ENCODE data around the gene SLC25A48. TPM values are rescaled to one million over a fixed set of nuclear protein-coding genes. Genes with fewer than 3 reads are reported as not detected.
"Not testable (repeated sequence)": the region's sequence is repeated elsewhere in the genome, so short reads cannot be mapped to it uniquely, and the experiment has no call there.

SLC25A48 gene
- total RNA-seq, 2 experiments from 2014 or later: not detected

DNA sequence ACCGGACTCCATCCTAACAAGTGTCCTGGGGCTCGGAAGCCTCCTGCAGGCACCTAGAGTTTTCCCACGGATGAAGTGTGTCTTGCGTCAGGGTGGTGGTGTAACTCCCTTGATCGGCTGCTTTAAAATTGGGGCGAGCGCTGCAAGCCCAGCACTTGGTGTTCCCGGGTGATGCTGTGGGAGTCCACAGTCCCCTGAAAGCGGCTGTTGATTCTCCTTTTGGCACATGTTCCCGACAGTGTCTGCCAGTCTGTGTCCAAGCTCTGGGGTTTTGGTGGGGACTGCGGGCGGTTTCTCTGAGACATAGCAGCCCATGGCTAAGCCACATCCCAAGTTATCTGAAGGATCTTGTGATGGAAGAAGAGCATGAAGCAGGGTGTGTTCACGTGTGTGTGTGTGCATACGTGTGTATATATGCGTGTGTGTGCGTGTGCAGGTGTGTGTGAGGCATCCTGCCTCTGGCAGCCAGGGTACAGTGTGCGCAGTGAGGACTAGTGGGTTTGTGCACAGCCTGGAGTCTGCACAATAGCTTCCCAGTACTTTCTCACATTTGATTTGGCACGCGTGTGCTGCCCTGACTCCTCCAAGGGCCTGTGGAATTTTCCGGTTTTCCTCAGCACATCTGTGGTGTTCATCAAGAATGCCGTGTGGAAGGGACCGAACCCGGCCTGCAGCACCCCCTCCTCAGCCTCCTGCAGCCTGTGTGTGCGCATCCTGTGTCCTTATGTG lies 16.9 kb downstream of the SLC25A48 start:
- H3K27me3 Mint-ChIP-seq: peaks cover 6% of the 10 kb centered on the region
- CTCF ChIA-PET: no interaction called here
- no peaks in the 10 kb centered on the region for H3K36me3 Mint-ChIP-seq (ENCODE audit: low read depth)
- POLR2A ChIA-PET: no interaction called here
- no peaks in the 10 kb centered on the region for H3K4me1 Mint-ChIP-seq
- DNase-seq: no peak
- H3K9me3 Mint-ChIP-seq: no peaks in the 10 kb centered on the region
- no peak overlapping the region for H3K4me3 Mint-ChIP-seq
- no peak overlapping the region for H3K27ac Mint-ChIP-seq

DNA sequence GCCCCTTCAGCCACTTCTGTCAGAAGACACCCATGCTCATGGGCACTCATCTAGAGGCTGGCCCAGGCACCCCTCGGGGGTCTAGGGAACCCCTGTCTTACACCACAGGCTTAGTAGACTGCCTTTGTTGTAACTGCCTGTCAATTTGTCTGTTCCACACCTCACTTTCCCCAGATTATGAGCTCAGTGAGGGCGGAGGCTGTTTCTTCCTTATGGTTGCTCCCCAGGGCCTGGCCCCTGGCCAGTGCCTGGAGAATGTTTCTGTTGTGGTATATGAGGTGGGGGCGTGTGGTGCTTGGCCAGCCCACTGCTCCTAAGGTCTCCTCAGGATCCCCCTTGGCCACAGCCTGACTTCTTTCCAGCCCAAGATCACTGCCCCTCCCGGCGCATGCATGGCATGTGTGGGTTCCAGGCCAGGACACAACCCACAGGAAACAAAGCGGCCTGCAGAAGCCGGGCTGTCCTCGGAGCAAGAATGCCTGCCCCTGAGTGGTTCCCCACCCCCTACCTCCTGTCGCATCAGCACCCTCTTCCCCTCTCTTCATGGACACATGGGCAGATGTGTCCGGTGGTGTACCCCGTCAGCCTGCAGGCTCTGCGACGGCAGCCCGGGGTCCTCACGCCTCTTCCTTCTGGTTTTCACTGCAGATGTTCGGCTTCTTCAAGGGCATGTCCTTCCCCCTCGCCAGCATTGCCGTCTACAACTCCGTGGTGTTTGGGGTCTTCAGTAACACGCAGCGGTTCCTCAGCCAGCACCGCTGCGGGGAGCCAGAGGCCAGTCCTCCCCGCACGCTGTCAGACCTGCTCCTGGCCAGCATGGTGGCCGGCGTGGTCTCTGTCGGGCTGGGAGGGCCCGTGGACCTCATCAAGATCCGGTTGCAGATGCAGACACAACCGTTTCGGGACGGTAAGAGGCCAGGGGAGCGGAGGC lies 17.7 kb downstream of the SLC25A48 start:
- CTCF ChIA-PET: no interaction called here
- Mint-ChIP-seq H3K27me3 (peaks cover 6% of the 10 kb centered on the region), H3K27ac (no peak overlapping the region), H3K36me3 (ENCODE audit: low read depth) (no peaks in the 10 kb centered on the region), H3K4me1 (no peaks in the 10 kb centered on the region), H3K4me3 (no peak overlapping the region), H3K9me3 (no peaks in the 10 kb centered on the region)
- POLR2A ChIA-PET: no interaction called here
- DNase-seq: no peak

DNA sequence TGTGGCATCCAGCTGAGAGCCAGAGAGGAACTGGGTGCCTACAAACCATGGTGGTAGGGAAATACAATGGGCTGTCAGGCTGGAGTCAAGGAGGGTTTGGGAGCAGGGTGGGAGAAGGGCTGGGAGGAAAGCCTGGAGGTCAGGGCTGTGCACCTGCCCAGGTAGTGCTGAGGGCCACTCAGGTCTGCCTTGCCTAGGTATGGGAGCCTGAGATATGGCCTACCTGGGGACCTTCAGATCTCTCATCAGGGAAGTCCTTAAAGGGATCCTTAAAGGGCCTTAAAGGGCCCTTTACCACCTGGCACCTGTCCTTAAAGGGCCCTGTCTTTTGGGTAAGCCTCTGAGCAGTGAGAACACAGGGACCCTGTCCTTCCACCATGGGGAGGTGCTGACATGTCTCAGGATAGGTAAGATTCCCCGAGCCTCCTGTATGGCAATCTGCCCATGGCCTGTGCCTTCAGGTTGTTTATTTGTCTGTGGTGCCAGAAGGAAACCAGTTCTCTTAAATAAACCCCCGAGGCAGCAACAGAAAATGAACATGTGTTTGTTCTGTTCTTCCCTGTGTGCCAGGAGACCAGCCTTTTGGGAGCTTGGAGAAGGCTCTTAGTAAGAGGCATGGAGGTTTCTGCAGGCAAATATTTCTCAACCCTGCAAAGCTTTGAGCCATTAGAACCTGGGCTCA lies 23.3 kb downstream of the SLC25A48 start:
- Mint-ChIP-seq H3K4me3 (no peak overlapping the region), H3K4me1 (no peaks in the 10 kb centered on the region), H3K27me3 (peaks cover 6% of the 10 kb centered on the region), H3K9me3 (no peaks in the 10 kb centered on the region), H3K27ac (no peak overlapping the region), H3K36me3 (ENCODE audit: low read depth) (no peaks in the 10 kb centered on the region)
- ChIA-PET CTCF (no interaction called here), POLR2A (no interaction called here)
- no peak for DNase-seq

DNA sequence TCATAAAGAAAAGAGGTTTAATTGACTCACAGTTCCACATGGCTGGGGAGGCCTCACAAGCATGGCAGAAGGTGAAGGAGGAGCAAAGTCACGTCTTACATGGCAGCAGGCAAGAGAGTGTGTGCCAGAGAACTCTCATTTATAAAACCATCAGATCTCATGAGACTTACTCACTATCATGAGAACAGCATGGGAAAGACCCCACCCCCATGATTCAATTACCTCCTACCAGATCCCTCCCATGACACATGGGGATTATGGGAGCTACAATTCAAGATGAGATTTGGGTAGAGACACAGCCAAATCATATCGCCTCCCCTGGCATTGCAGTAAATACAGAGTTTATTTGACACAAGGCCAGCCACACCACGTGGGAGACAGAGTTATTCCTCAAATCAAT lies 24.7 kb downstream of the SLC25A48 start:
- H3K4me3 Mint-ChIP-seq; CTCF ChIA-PET; H3K9me3 Mint-ChIP-seq; H3K36me3 Mint-ChIP-seq (ENCODE audit: low read depth); POLR2A ChIA-PET; H3K27ac Mint-ChIP-seq; DNase-seq; H3K27me3 Mint-ChIP-seq; H3K4me1 Mint-ChIP-seq: not testable (repeated sequence)

- no peak overlapping the region for H3K4me3 Mint-ChIP-seq
- H3K27ac Mint-ChIP-seq: no peak overlapping the region
- peaks cover 5% of the 10 kb centered on the region for H3K27me3 Mint-ChIP-seq
- H3K4me1 Mint-ChIP-seq: no peaks in the 10 kb centered on the region
- H3K9me3 Mint-ChIP-seq: no peaks in the 10 kb centered on the region
- ChIA-PET POLR2A (no interaction called here), CTCF (no interaction called here)
- DNase-seq: no peak
- H3K36me3 Mint-ChIP-seq (ENCODE audit: low read depth): no peaks in the 10 kb centered on the region
These were observed 25.2 kb downstream of the SLC25A48 start for GRCh38 chr5:135859641-135860040.

GRCh38 chr5:135861641-135862040 lies 27.2 kb downstream of the SLC25A48 start:
- Mint-ChIP-seq H3K36me3 (ENCODE audit: low read depth) (no peaks in the 10 kb centered on the region), H3K4me1 (no peaks in the 10 kb centered on the region), H3K9me3 (no peaks in the 10 kb centered on the region), H3K27me3 (no peaks in the 10 kb centered on the region), H3K27ac (no peak overlapping the region), H3K4me3 (no peak overlapping the region)
- ChIA-PET CTCF (no interaction called here), POLR2A (no interaction called here)
- DNase-seq: no peak

- no peaks in the 10 kb centered on the region for H3K4me1 Mint-ChIP-seq
- DNase-seq: no peak
- no peak overlapping the region for H3K27ac Mint-ChIP-seq
- no peaks in the 10 kb centered on the region for H3K27me3 Mint-ChIP-seq
- ChIA-PET POLR2A (no interaction called here), CTCF (no interaction called here)
- no peaks in the 10 kb centered on the region for H3K9me3 Mint-ChIP-seq
- H3K4me3 Mint-ChIP-seq: no peak overlapping the region
- no peaks in the 10 kb centered on the region for H3K36me3 Mint-ChIP-seq (ENCODE audit: low read depth)
These were observed 27.6 kb downstream of the SLC25A48 start for GRCh38 chr5:135862086-135862485.

- no peaks in the 10 kb centered on the region for H3K9me3 Mint-ChIP-seq
- H3K4me1 Mint-ChIP-seq: no peaks in the 10 kb centered on the region
- no peak for DNase-seq
- H3K27ac Mint-ChIP-seq: no peak overlapping the region
- H3K27me3 Mint-ChIP-seq: no peaks in the 10 kb centered on the region
- CTCF ChIA-PET: no interaction called here
- POLR2A ChIA-PET: no interaction called here
- no peak overlapping the region for H3K4me3 Mint-ChIP-seq
- H3K36me3 Mint-ChIP-seq (ENCODE audit: low read depth): no peaks in the 10 kb centered on the region
These were observed 28.3 kb downstream of the SLC25A48 start for GRCh38 chr5:135862744-135863143.

- H3K4me3 Mint-ChIP-seq: no peak overlapping the region
- POLR2A ChIA-PET: no interaction called here
- H3K4me1 Mint-ChIP-seq: no peaks in the 10 kb centered on the region
- no peak overlapping the region for H3K27ac Mint-ChIP-seq
- H3K9me3 Mint-ChIP-seq: no peaks in the 10 kb centered on the region
- H3K36me3 Mint-ChIP-seq (ENCODE audit: low read depth): no peaks in the 10 kb centered on the region
- CTCF ChIA-PET: no interaction called here
- peaks cover 2% of the 10 kb centered on the region for H3K27me3 Mint-ChIP-seq
- no peak for DNase-seq
These were observed 30.3 kb downstream of the SLC25A48 start for GRCh38 chr5:135864503-135865435.

DNA sequence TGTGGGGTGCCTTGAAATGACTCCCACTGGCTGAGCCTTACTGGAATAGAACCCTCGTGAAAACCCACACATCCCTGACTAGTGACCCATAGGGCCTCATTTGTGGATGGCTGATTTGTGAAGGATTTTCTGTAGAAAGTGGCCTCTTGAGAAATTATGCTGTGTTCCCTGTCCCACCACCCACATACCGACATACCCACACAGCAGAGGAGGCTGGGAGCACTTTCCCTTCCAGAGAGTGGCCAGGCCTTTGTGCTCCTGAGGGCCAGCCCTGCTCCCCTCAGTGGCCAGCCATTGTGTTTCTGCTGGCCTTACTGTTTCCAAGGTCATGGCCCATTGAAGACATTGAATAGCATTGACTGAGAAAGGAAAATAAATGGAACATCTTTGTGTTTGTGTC lies 31.6 kb downstream of the SLC25A48 start:
- Mint-ChIP-seq H3K36me3 (ENCODE audit: low read depth) (no peaks in the 10 kb centered on the region), H3K9me3 (no peaks in the 10 kb centered on the region), H3K27me3 (peaks cover 5% of the 10 kb centered on the region), H3K27ac (no peak overlapping the region), H3K4me3 (no peak overlapping the region), H3K4me1 (no peaks in the 10 kb centered on the region)
- ChIA-PET CTCF (no interaction called here), POLR2A (no interaction called here)
- DNase-seq: no peak

- Mint-ChIP-seq H3K4me3 (no peak overlapping the region), H3K9me3 (no peaks in the 10 kb centered on the region), H3K27me3 (peaks cover 9% of the 10 kb centered on the region), H3K36me3 (ENCODE audit: low read depth) (no peaks in the 10 kb centered on the region), H3K4me1 (no peaks in the 10 kb centered on the region), H3K27ac (no peak overlapping the region)
- DNase-seq: no peak
- ChIA-PET POLR2A (no interaction called here), CTCF (no interaction called here)
These were observed 33.1 kb downstream of the SLC25A48 start for GRCh38 chr5:135867599-135867998.

DNA sequence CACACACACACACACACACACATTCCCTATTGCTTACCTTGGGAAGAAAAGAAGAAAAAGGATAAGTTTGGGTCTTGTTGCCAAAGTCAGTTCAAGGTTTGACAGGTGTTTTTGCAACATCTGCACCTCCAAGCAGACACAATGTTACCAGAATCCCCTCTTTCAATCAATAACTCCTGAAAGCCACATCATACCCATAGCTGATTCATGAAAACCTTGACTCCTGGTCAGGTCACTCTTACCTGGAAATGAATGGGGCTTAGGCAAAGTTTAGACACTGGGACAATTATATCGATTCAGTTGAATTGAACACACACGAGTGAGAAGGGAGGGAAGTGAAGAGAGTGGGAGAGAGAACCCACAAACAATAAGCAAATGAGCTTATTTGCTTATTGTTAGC lies 34.2 kb downstream of the SLC25A48 start:
- ChIA-PET CTCF (no interaction called here), POLR2A (no interaction called here)
- H3K36me3 Mint-ChIP-seq (ENCODE audit: low read depth): no peaks in the 10 kb centered on the region
- H3K27me3 Mint-ChIP-seq: peaks cover 10% of the 10 kb centered on the region
- DNase-seq: no peak
- no peaks in the 10 kb centered on the region for H3K9me3 Mint-ChIP-seq
- H3K4me1 Mint-ChIP-seq: no peaks in the 10 kb centered on the region
- H3K27ac Mint-ChIP-seq: no peak overlapping the region
- no peak overlapping the region for H3K4me3 Mint-ChIP-seq

DNA sequence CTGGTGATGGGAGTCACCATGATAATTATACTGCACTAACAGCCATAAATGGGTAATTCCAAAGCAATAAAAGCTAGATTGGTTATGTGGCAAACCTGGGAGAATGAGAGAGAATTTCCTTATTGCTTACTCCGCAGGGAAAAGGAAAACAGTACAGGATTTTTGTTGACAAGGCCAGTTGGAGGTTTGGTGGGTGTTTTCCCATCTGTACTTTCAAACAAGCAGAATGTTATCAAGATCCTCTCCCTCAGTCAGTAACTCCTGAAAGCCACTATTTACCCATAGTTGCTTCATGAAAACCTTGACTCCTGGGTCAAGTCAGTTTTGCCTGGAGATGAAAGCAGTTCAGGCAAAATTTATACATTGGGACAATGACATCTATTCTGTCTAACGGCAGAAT lies 34.8 kb downstream of the SLC25A48 start:
- DNase-seq: no peak
- Mint-ChIP-seq H3K4me1 (no peaks in the 10 kb centered on the region), H3K36me3 (ENCODE audit: low read depth) (no peaks in the 10 kb centered on the region), H3K9me3 (no peaks in the 10 kb centered on the region), H3K27me3 (peaks cover 10% of the 10 kb centered on the region), H3K27ac (no peak overlapping the region), H3K4me3 (no peak overlapping the region)
- ChIA-PET CTCF (no interaction called here), POLR2A (no interaction called here)

Data from activated CD4-positive, alpha-beta memory T cell treated with anti-CD3 and anti-CD28 coated beads, Interleukin-2, amount 10 ng/mL, durations not matched to agents 7 days and 5 days (primary cell).